Stimulated activated memory B cell treated with anti-CD40 and anti-IgM and Interleukin-4, amounts not matched to agents 10 μg/mL and 1 μg/mL and 100 μg/mL, for 72 hours (primary cell): ENCODE measurements around the gene LRRC45.

Source experiments
- ATAC-seq: fragments of 150-1000 bp; cut with Tn5 transposase; 2 replicates; pipeline ENCODE4 v1.10.0; 2021
- H3K27ac Mint-ChIP-seq: one replicate; pipeline ENCODE4 v1.8.0; 2022; ENCODE audit warnings: mild to moderate bottlenecking, mixed read lengths
- H3K27me3 Mint-ChIP-seq: one replicate; pipeline ENCODE4 v1.8.0; 2022; ENCODE audit warnings: mixed read lengths
- H3K36me3 Mint-ChIP-seq: one replicate; pipeline ENCODE4 v1.8.0; 2022; ENCODE audit warnings: mixed read lengths
- H3K4me1 Mint-ChIP-seq: one replicate; pipeline ENCODE4 v1.8.0; 2022; ENCODE audit warnings: mixed read lengths
- H3K4me3 Mint-ChIP-seq: one replicate; pipeline ENCODE4 v1.8.0; 2022; ENCODE audit warnings: mild to moderate bottlenecking, moderate library complexity, mixed read lengths
- H3K9me3 Mint-ChIP-seq: one replicate; pipeline ENCODE4 v1.8.0; 2022; ENCODE audit warnings: mixed read lengths

Gene LRRC45

GRCh38 chr17:82062076-82062983 lies 39.2 kb downstream of the LRRC45 start:
- Mint-ChIP-seq H3K27me3 (no peaks in the 10 kb centered on the region), H3K9me3 (no peaks in the 10 kb centered on the region), H3K4me1 (peaks cover 21% of the 10 kb centered on the region), H3K27ac (no peak overlapping the region), H3K36me3 (peaks cover 24% of the 10 kb centered on the region), H3K4me3 (no peak overlapping the region)
- no peak for ATAC-seq

- Mint-ChIP-seq H3K27ac (no peak overlapping the region), H3K4me3 (no peak overlapping the region), H3K9me3 (no peaks in the 10 kb centered on the region), H3K4me1 (peaks cover 21% of the 10 kb centered on the region), H3K36me3 (peaks cover 20% of the 10 kb centered on the region), H3K27me3 (no peaks in the 10 kb centered on the region)
- no peak for ATAC-seq
Measured at GRCh38 chr17:82062984-82063368, 39.9 kb downstream of the LRRC45 start.

GRCh38 chr17:82063424-82064415 lies 40.6 kb downstream of the LRRC45 start:
- H3K4me1 Mint-ChIP-seq = peaks cover 21% of the 10 kb centered on the region
- no peak for ATAC-seq
- H3K4me3 Mint-ChIP-seq = peak overlapping the region; percentile 76
- H3K9me3 Mint-ChIP-seq = no peaks in the 10 kb centered on the region
- H3K36me3 Mint-ChIP-seq = peaks cover 16% of the 10 kb centered on the region
- H3K27me3 Mint-ChIP-seq = no peaks in the 10 kb centered on the region
- H3K27ac Mint-ChIP-seq = no peak overlapping the region

DNA sequence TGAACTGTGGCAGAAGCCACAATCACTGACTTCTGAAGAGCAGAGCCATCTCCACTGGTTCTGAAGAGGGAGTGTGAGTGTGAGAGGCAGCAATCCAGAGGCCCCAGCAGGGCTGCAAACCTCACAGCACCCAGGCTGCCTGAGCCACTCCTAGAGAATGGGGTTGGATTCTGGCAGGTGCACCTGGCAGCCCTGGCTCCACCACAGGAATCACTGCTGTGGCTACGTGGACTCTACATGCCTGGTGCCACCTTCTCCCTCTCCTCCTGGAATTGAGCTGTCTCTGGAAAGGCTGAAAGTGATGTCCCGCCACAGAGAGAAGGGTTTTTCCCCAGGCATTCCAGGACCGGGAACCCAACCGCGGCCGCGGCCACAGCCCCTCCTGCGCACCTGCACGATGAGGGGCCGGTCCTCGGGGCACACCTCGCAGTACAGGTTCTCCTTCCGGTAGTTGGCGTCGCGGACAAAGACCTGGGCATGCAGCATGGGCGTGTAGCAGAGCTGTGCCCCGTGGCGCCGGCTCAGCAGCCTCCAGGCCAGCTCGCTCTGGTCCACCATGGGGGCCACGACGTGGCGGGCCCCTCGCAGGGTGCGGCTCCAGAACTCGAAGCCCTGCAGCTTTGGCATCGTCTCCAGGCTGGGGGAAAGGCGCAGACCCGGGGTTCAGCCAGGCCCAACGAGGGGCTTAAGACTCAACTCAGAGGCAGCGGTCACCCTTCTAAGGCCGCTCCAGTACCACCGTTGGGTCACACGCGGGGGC lies 41.5 kb downstream of the LRRC45 start:
- Mint-ChIP-seq H3K36me3 (peaks cover 13% of the 10 kb centered on the region), H3K9me3 (no peaks in the 10 kb centered on the region), H3K4me1 (peaks cover 21% of the 10 kb centered on the region), H3K27ac (peak overlapping the region; percentile 71), H3K27me3 (no peaks in the 10 kb centered on the region), H3K4me3 (peak overlapping the region; percentile 76)
- ATAC-seq = peak; percentile 9

DNA sequence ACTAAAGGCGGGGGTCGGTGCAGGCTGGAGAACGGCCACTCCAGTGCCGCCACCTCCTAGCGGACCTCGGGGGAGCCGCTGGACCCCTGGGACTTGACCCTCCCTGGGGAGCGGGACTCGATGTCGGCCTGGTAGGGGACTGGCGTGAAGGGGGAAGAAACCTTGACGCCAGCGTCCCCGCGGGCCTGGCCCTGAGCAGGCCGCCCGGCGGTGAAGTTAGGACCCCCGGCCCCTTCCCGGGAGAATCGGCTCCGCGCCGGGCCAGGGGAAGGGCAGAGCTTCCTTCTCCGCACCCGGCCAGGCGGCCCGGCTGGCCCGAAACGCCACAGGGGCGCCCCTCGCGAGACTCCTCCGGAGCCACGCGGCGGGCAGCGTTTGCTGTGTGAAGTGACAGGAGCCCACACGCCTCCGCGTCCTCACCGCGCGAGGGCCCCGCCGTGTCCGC lies 42.1 kb downstream of the LRRC45 start:
- Mint-ChIP-seq H3K27me3 (no peaks in the 10 kb centered on the region), H3K27ac (peak overlapping the region; percentile 93), H3K4me3 (peak overlapping the region; percentile 76), H3K36me3 (peaks cover 9% of the 10 kb centered on the region), H3K4me1 (peaks cover 18% of the 10 kb centered on the region), H3K9me3 (no peaks in the 10 kb centered on the region)
- ATAC-seq = peak; percentile 67

DNA sequence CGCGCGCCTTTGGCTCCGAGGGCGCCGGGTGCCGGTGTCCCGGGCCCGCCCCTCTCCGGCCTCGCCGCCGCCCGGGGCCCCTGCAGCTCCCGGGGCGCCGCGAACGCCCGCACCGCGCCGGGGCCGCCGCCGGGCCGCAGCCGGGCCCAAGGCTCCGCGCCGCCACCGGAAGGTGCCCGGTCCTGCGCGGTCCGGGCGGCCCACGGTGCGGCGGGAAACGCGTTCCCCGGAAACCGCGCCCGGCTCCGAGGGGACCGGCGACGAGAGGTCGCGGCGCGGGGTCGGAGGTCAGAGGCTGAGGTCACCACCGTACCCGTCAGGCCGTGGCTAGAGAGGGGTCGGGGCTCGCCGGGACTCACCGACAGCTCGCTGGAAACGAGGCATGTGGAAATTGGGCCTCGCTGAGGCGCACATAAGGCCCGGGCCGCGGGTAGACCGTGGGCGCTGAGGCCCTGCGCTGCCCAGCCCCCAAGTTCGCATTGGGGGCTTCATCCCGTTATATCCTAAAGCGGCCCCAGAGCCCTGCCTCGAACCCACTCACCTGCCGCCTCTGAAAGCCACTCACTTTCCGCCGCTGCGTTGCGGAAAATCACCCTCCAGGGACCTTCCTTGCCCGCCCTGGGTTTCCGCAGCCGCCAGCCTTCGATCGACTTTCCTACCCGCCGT lies 42.7 kb downstream of the LRRC45 start, which contains the start of gene DUS1L:
Gene DUS1L (minus strand): TSS at position 167 of the 666 bp plus-strand sequence. CDS start 745 bp downstream, outside the sequence.
- Mint-ChIP-seq H3K9me3 (no peaks in the 10 kb centered on the region), H3K4me1 (peaks cover 16% of the 10 kb centered on the region), H3K4me3 (peak within 1 kb of the TSS; percentile 85), H3K27me3 (no peaks in the 10 kb centered on the region), H3K27ac (peak within 1 kb of the TSS; percentile 93), H3K36me3 (peaks cover 7% of the 10 kb centered on the region)
- ATAC-seq = peak; percentile 87

DNA sequence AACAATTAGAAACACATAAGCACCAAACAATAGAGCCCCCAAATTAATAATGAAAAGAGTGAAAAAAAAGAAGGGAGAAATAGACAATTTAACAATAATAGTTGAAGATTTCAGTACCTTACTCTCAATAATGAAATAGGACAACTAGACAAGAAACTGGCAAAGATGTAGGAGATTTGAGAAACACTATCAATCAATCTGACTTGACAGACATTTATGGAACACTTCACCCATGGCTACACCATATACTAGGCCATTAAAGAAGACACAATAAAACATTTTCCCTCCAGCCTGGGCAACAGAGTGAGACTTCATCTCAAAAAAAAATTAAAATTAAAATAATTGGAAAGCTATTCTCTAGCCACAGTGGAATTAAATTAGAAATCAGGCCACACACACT lies 47.5 kb downstream of the LRRC45 start:
- H3K36me3 Mint-ChIP-seq = no peaks in the 10 kb centered on the region
- ATAC-seq = no peak
- peaks cover 7% of the 10 kb centered on the region for H3K4me1 Mint-ChIP-seq
- H3K27me3 Mint-ChIP-seq = no peaks in the 10 kb centered on the region
- no peak overlapping the region for H3K4me3 Mint-ChIP-seq
- H3K9me3 Mint-ChIP-seq = no peaks in the 10 kb centered on the region
- H3K27ac Mint-ChIP-seq = no peak overlapping the region

DNA sequence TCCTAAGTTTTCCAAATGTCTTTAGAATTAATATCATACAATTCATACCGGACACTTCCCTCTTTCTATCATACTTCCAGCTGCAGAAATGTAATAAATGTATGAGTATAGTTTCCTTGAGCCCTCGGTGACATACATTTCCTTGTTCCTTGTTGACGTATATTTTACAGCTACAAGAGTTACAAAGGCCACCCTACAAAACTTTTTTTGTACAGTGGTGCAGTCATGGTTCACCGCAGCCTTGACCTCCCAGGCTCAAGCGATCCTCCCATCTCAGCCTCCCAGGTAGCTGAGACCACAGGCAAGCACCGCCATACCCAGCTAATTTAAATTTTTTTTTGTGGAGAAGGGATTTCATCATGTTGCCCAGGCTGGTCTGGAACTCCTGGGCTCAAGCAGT lies 49.7 kb downstream of the LRRC45 start:
- Mint-ChIP-seq H3K4me3 (no peak overlapping the region), H3K9me3 (no peaks in the 10 kb centered on the region), H3K27me3 (peaks cover 9% of the 10 kb centered on the region), H3K27ac (no peak overlapping the region), H3K36me3 (peaks cover 10% of the 10 kb centered on the region), H3K4me1 (peaks cover 5% of the 10 kb centered on the region)
- ATAC-seq = no peak

GRCh38 chr17:82073446-82073845 lies 50.3 kb downstream of the LRRC45 start:
- H3K27me3 Mint-ChIP-seq = peaks cover 9% of the 10 kb centered on the region
- H3K9me3 Mint-ChIP-seq = no peaks in the 10 kb centered on the region
- no peak overlapping the region for H3K27ac Mint-ChIP-seq
- peaks cover 16% of the 10 kb centered on the region for H3K36me3 Mint-ChIP-seq
- ATAC-seq = no peak
- H3K4me1 Mint-ChIP-seq = peaks cover 5% of the 10 kb centered on the region
- no peak overlapping the region for H3K4me3 Mint-ChIP-seq

- H3K27ac Mint-ChIP-seq = peak overlapping the region; percentile 4
- ATAC-seq = no peak
- H3K36me3 Mint-ChIP-seq = peaks cover 41% of the 10 kb centered on the region
- H3K4me1 Mint-ChIP-seq = peaks cover 5% of the 10 kb centered on the region
- H3K4me3 Mint-ChIP-seq = no peak overlapping the region
- no peaks in the 10 kb centered on the region for H3K9me3 Mint-ChIP-seq
- peaks cover 9% of the 10 kb centered on the region for H3K27me3 Mint-ChIP-seq
Measured at GRCh38 chr17:82076018-82076784, 53.1 kb downstream of the LRRC45 start.

GRCh38 chr17:82076785-82077591 lies 53.9 kb downstream of the LRRC45 start:
- peaks cover 41% of the 10 kb centered on the region for H3K36me3 Mint-ChIP-seq
- peaks cover 5% of the 10 kb centered on the region for H3K4me1 Mint-ChIP-seq
- H3K9me3 Mint-ChIP-seq = no peaks in the 10 kb centered on the region
- H3K27ac Mint-ChIP-seq = peak overlapping the region; percentile 4
- ATAC-seq = peak; percentile 9
- H3K27me3 Mint-ChIP-seq = peaks cover 9% of the 10 kb centered on the region
- no peak overlapping the region for H3K4me3 Mint-ChIP-seq

GRCh38 chr17:82077617-82078358 lies 54.7 kb downstream of the LRRC45 start:
- no peak for ATAC-seq

More at GRCh38 chr17:82077617-82078358, 54.7 kb downstream of the LRRC45 start:
- Mint-ChIP-seq H3K9me3 (no peaks in the 10 kb centered on the region), H3K27ac (no peak overlapping the region), H3K27me3 (peaks cover 9% of the 10 kb centered on the region), H3K4me1 (peaks cover 5% of the 10 kb centered on the region), H3K4me3 (no peak overlapping the region), H3K36me3 (peaks cover 48% of the 10 kb centered on the region)
